WTC11 (cell line): ENCODE results near the gene TMEM62. TPM values are rescaled to one million over a fixed set of nuclear protein-coding genes. Genes with fewer than 3 reads are reported as not detected.

Source experiments
- ATAC-seq: fragments of 200-7000 bp; cut with Tn5 transposase; 2 replicates; pipeline ENCODE4 v1.10.0; 2021; ENCODE audit warnings: mild to moderate bottlenecking, moderate library complexity
- CTCF ChIA-PET: fragments of 300-600 bp; sonication (Branson Sonifier 250); formaldehyde crosslinking; loops from one replicate; lab custom pipeline; 2021; ENCODE audit warnings: antibody characterized with exemption; lab: Charles Lee
- POLR2A ChIA-PET: fragments of 350-600 bp; sonication (Branson Sonifier 250); formaldehyde crosslinking; loops from one replicate; lab custom pipeline; 2021; ENCODE audit warnings: antibody characterized with exemption; lab: Charles Lee
- DNase-seq: peaks from one replicate; pipeline ENCODE4 v3.0.0; 2021; ENCODE audit warnings: low spot score
- H3K27ac Mint-ChIP-seq: 2 replicates; pipeline ENCODE4 v1.8.0; 2021; ENCODE audit warnings: mixed read lengths
- H3K27me3 Mint-ChIP-seq: 2 replicates; pipeline ENCODE4 v1.8.0; 2021; ENCODE audit warnings: low read depth, mild to moderate bottlenecking, moderate library complexity, mixed read lengths
- H3K36me3 Mint-ChIP-seq: 2 replicates; pipeline ENCODE4 v1.8.0; 2021; ENCODE audit warnings: mixed read lengths
- H3K4me1 Mint-ChIP-seq: 2 replicates; pipeline ENCODE4 v1.8.0; 2022; ENCODE audit warnings: mixed read lengths
- H3K4me3 Mint-ChIP-seq: 2 replicates; pipeline ENCODE4 v1.8.0; 2021; ENCODE audit warnings: mild to moderate bottlenecking, moderate library complexity, mixed read lengths
- H3K9me3 Mint-ChIP-seq: 2 replicates; pipeline ENCODE4 v1.8.0; 2021; ENCODE audit warnings: mixed read lengths
- CREB1 ChIP-seq: sonication (generic); formaldehyde crosslinking; IDR thresholded peaks from 2 replicates; pipeline ENCODE4 v1.8.0; 2023; ENCODE audit warnings: mild to moderate bottlenecking, missing genetic modification reagents
- CREM ChIP-seq: sonication (generic); formaldehyde crosslinking; IDR thresholded peaks from 2 replicates; pipeline ENCODE4 v1.8.1; 2022; ENCODE audit warnings: mild to moderate bottlenecking, missing genetic modification reagents, moderate library complexity
- E2F4 ChIP-seq: sonication (generic); formaldehyde crosslinking; IDR thresholded peaks from 2 replicates; pipeline ENCODE4 v1.8.1; 2022; ENCODE audit warnings: low read depth, mild to moderate bottlenecking, moderate library complexity, missing genetic modification reagents, borderline replicate concordance
- HMGA2 ChIP-seq: fragments of 250-450 bp; sonication (Bioruptor Pico); IDR thresholded peaks from 2 replicates; pipeline ENCODE4 v1.4.0; 2021; ENCODE audit warnings: mild to moderate bottlenecking, moderate library complexity
- IRF1 ChIP-seq: sonication (generic); formaldehyde crosslinking; IDR thresholded peaks from 2 replicates; pipeline ENCODE4 v1.8.0; 2023; ENCODE audit warnings: missing genetic modification reagents
- JUN ChIP-seq: sonication (generic); formaldehyde crosslinking; IDR thresholded peaks from 2 replicates; pipeline ENCODE4 v1.8.0; 2023; ENCODE audit warnings: mild to moderate bottlenecking, missing genetic modification reagents
- PRDM15 ChIP-seq: sonication (generic); formaldehyde crosslinking; IDR thresholded peaks from 2 replicates; pipeline ENCODE4 v1.8.0; 2022; ENCODE audit warnings: missing genetic modification reagents
- USF1 ChIP-seq: sonication (generic); formaldehyde crosslinking; IDR thresholded peaks from 2 replicates; pipeline ENCODE4 v1.8.0; 2022; ENCODE audit warnings: mild to moderate bottlenecking, missing genetic modification reagents
- ZMAT4 ChIP-seq: fragments of 250-450 bp; sonication (Bioruptor Pico); IDR thresholded peaks from 2 replicates; pipeline ENCODE4 v1.9.0; 2021; ENCODE audit warnings: mild to moderate bottlenecking
- ZNF317 ChIP-seq: sonication (generic); formaldehyde crosslinking; IDR thresholded peaks from 2 replicates; pipeline ENCODE4 v1.8.1; 2023; ENCODE audit warnings: low read depth, mild to moderate bottlenecking, moderate library complexity, missing genetic modification reagents, borderline replicate concordance
- ZNF423 ChIP-seq: fragments of 250-450 bp; sonication (Bioruptor Pico); IDR thresholded peaks from 2 replicates; pipeline ENCODE4 v2.1.2; 2022; ENCODE audit warnings: mild to moderate bottlenecking, moderate library complexity
- ZSCAN18 ChIP-seq: fragments of 250-450 bp; sonication (Bioruptor Pico); IDR thresholded peaks from 2 replicates; pipeline ENCODE4 v2.1.2; 2022; ENCODE audit warnings: mild to moderate bottlenecking, moderate library complexity
- total RNA-seq: library from RNA; stranded (reverse); gene quantifications from 3 replicates; pipeline ENCODE4 v1.2.3, GENCODE V29; 2021
- TF ChIP-seq, protein P1 (sequence below): fragments of 250-450 bp; sonication (Bioruptor Pico); conservative IDR thresholded peaks from 2 replicates; pipeline ENCODE4 v1.9.0; 2021; ENCODE audit warnings: mild to moderate bottlenecking
- TF ChIP-seq, protein P2 (sequence below): sonication (generic); formaldehyde crosslinking; IDR thresholded peaks from 2 replicates; pipeline ENCODE4 v1.8.1; 2023; ENCODE audit warnings: mild to moderate bottlenecking, missing genetic modification reagents
- TF ChIP-seq, protein P3 (sequence below): sonication (generic); formaldehyde crosslinking; conservative IDR thresholded peaks from 2 replicates; pipeline ENCODE4 v1.8.1; 2023; ENCODE audit warnings: mild to moderate bottlenecking, low read depth, missing genetic modification reagents, moderate library complexity

The TMEM62 gene
- total RNA-seq, 1 experiment from 2014 or later = 5.6 TPM

DNA sequence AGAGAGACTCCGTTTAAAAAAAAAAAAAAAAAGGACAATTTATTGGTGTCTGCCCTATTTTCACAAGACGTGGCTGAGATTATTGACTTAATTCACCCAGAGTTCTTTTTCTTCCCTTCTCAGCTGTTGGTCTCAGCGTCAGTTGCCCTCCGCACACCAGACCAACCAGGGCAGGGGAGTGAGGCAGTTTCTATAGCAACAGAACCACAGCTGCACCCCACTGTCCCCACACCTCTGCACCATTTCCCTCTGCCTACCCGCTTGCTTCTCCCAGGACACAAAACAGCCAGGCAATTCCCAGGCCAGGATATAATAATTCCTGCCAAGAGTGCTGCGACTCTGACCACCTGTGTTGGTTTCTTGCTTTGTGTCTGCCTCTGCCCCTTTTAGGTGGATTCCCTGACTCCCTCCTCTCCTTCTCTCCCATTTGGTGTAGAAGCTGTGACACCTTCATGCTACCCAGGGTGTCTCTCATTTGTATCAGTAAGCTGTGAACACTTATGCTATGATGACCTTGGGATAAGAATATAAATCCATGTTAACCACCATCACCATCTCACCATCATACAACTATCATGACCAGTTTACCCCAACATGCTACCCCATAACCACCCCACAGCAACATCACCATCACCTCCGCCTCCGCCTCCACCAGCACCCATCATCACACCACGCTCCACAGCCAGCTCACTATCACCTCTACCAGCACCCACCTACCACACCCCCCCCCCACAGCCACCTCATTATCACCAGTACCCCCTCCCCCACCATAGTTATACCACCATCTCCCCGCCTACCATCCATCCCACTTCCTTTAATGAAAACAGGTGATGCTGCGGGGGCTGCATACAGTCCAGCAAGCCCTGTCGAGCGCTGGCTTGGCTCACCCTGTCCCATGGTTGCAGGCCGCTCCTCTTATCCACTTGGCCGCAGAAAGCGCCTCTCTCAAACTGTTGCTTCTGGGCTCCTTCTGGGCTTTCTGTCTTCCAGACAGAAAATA lies 86.8 kb downstream of the TMEM62 start (continued):
- TF ChIP-seq ZSCAN18 (no peak), CREB1 (no peak), JUN (CRISPR knock-in tag) (no peak), ZMAT4 (CRISPR knock-in tag) (no peak)
- TF ChIP-seq, protein P1, sequence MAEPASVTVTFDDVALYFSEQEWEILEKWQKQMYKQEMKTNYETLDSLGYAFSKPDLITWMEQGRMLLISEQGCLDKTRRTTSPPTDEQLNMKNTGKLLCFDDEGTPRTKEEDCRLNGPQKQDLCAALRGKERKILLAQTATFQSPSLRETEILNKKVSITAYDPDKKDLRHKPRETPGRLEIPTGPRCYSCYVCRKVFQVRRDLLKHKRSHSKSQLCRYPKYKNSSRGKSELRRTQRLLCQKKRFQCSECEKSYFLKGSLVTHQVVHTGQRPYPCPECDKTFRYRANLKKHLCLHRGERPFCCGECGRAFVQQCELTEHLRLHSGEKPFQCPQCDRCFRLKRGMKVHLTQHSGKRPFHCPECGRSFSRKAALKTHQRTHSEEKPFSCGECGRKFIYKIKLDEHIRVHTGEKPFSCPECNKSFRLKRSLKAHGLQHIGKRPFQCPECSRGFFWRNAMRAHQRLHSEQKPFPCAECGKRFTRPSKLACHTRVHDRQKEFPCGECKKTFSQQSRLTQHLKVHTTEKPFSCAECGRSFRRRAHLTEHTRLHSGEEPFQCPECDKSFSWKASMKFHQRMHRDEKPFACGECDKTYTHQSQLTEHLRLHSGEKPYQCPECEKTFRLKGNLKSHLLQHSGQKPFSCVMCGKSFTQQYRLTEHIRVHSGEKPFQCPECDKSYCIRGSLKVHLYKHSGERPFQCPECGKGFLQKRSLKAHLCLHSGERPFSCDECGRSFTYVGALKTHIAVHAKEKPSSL (CRISPR knock-in tag) = no peak
- TF ChIP-seq, protein P2, sequence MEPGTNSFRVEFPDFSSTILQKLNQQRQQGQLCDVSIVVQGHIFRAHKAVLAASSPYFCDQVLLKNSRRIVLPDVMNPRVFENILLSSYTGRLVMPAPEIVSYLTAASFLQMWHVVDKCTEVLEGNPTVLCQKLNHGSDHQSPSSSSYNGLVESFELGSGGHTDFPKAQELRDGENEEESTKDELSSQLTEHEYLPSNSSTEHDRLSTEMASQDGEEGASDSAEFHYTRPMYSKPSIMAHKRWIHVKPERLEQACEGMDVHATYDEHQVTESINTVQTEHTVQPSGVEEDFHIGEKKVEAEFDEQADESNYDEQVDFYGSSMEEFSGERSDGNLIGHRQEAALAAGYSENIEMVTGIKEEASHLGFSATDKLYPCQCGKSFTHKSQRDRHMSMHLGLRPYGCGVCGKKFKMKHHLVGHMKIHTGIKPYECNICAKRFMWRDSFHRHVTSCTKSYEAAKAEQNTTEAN (CRISPR knock-in tag) = no peak

DNA sequence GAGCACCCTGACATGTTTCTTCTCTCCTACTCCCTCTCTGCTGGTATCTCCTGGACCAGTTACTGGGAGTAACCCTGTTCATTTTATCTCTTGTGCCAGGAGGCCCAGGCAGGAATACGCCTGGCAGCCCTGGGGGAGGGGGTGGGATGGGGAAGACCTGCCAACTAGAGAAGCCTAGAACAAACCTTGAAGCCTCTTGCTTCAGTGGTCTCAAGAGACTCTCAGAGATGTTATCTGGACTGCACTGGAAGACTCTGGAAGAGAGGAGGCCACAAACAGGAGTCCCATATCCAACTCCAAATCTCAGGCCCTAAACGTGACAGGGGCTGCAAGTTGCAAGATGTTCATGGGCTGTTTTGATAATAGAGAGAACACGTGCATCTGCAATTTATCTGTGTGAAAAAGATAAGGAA lies 87.6 kb downstream of the TMEM62 start, which contains the start of gene EPB42:
EPB42 (minus strand) TSS at position 28 of the 413 bp plus-strand sequence. CDS start 193 bp downstream, outside the sequence.
- Mint-ChIP-seq H3K9me3 (no peaks in the 10 kb centered on the region), H3K4me1 (peaks cover 5% of the 10 kb centered on the region), H3K27me3 (no peaks in the 10 kb centered on the region; the same call in 1 of the 2 replicates), H3K36me3 (no peaks in the 10 kb centered on the region), H3K27ac (no peak within 1 kb of the TSS; the same call in 1 of the 2 replicates), H3K4me3 (no peak within 1 kb of the TSS)
- DNase-seq (no peak), ATAC-seq (no peak)
- CTCF ChIA-PET = interaction anchor here (1.0 kb wide), 1 partner anchor 47 kb away, joined by 4 read pairs; no protein-coding TSS in a partner anchor
- TF ChIP-seq HMGA2 (CRISPR knock-in tag) (no peak), ZNF317 (CRISPR knock-in tag) (no peak)
- POLR2A ChIA-PET = no interaction called here

- CTCF ChIA-PET = interaction anchor here (1.0 to 2.0 kb wide), 2 partner anchors 47 to 64 kb away, joined by 4 to 5 read pairs; no protein-coding TSS in a partner anchor
- TF ChIP-seq E2F4 (CRISPR knock-in tag) = no peak
- TF ChIP-seq, protein P3, sequence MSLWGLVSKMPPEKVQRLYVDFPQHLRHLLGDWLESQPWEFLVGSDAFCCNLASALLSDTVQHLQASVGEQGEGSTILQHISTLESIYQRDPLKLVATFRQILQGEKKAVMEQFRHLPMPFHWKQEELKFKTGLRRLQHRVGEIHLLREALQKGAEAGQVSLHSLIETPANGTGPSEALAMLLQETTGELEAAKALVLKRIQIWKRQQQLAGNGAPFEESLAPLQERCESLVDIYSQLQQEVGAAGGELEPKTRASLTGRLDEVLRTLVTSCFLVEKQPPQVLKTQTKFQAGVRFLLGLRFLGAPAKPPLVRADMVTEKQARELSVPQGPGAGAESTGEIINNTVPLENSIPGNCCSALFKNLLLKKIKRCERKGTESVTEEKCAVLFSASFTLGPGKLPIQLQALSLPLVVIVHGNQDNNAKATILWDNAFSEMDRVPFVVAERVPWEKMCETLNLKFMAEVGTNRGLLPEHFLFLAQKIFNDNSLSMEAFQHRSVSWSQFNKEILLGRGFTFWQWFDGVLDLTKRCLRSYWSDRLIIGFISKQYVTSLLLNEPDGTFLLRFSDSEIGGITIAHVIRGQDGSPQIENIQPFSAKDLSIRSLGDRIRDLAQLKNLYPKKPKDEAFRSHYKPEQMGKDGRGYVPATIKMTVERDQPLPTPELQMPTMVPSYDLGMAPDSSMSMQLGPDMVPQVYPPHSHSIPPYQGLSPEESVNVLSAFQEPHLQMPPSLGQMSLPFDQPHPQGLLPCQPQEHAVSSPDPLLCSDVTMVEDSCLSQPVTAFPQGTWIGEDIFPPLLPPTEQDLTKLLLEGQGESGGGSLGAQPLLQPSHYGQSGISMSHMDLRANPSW (CRISPR knock-in tag) = no peak
- TF ChIP-seq ZNF423 (CRISPR knock-in tag) = no peak
- no peak for TF ChIP-seq USF1 (CRISPR knock-in tag)
- no peak for TF ChIP-seq CREM (CRISPR knock-in tag)
- TF ChIP-seq IRF1 = no peak
- TF ChIP-seq PRDM15 (CRISPR knock-in tag) = no peak
Measured at GRCh38 chr15:43221422-43221821, 88.0 kb downstream of the TMEM62 start.

More at GRCh38 chr15:43221422-43221821, 88.0 kb downstream of the TMEM62 start:
- Mint-ChIP-seq H3K4me3 (no peak overlapping the region), H3K27me3 (no peaks in the 10 kb centered on the region; the same call in 1 of the 2 replicates), H3K27ac (no peak overlapping the region), H3K36me3 (no peaks in the 10 kb centered on the region), H3K9me3 (no peaks in the 10 kb centered on the region), H3K4me1 (peaks cover 5% of the 10 kb centered on the region)
- ATAC-seq (no peak), DNase-seq (no peak)
- POLR2A ChIA-PET = no interaction called here
